Measurements from ENCODE around the gene RHBG.

DNA sequence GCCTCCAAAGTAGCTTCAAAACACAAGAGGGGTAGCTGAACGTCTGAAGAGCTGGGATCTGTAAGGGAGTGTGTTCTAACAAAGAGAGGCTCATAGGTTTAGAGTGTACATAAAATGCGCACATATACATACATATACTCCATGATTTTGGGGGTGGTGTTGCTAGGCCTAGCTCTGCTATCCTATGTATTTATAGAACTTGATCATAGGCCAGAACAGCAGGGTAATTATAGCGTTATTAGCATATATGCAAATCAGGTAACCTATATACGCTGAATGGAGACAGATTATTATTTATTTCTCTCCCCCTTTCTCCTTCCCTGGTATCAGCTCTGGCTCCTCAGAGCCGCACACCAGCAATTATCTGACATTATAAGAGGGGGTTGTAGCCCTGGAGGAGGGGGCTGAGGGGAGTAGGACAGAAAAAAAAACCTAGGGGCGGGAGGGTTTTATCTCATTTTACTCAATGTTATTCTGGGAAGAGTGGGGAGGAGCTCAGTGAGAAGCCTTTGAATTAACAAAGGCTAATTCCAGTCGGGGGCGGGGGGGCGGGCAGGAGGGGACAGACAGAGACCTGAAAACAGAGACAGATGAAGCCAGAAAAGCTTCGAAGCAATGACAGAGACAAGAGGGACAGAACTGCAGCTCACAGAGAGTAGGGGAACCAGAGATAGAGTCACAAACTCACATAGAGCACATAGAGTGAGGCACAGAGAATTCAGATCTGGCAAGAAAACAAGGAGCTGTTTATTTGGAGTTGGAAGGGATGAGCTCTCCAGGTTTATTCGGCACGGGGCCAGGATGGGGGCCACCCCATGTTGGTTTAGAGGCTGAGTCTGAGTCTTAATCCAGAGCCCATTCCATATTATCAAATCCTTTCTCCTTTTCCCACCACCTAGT, 63.0 kb downstream of the RHBG start:
- TF ChIP-seq TAF1 (IDR thresholded peaks at IDR 0.05; ENCODE audit: low read depth) (no peak), EP300 (IDR thresholded peaks at IDR 0.05; ENCODE audit: borderline replicate concordance) (no peak), NFIC (IDR thresholded peaks at IDR 0.05) (no peak)
- TF ChIP-seq, protein P1, sequence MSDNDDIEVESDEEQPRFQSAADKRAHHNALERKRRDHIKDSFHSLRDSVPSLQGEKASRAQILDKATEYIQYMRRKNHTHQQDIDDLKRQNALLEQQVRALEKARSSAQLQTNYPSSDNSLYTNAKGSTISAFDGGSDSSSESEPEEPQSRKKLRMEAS (IDR thresholded peaks at IDR 0.05) = no peak

All from Ishikawa (cell line).